ENCODE results near the gene MT1X. TPM values are rescaled to one million over a fixed set of nuclear protein-coding genes. Genes with fewer than 3 reads are reported as not detected.
A peak's percentile ranks its signal among the peaks of the same experiment; 100 is the strongest.

MT1X gene
- 10 to 100 TPM; 22.0 to 22.1 TPM for total RNA-seq
- total RNA-seq, result 2.3 to 2.7 reads per million in 2 donors

GRCh38 chr16:56681939-56682702 is at the start of gene MT1X:
Gene MT1X, plus strand, starts transcription at chr16:56682470. Its CDS starts 71 bp downstream, at chr16:56682541.
- Mint-ChIP-seq H3K4me3 (peak within 1 kb of the TSS; percentile 92), H3K4me1 (peaks cover 12% of the 10 kb centered on the region), H3K36me3 (ENCODE audit: low read depth) (no peaks in the 10 kb centered on the region), H3K27me3 (no peaks in the 10 kb centered on the region), H3K27ac (peak within 1 kb of the TSS; percentile 94)
- ATAC-seq (peak; percentile 99), DNase-seq (peak; percentile 71 to 87 (median 78))
- no peaks in the 10 kb centered on the region for H3K9me3 ChIP-seq (ENCODE audit: control insufficient read depth, low read length, poor library complexity, severe bottlenecking)

- peaks cover 72% of the 10 kb centered on the region for H3K27me3 Mint-ChIP-seq
- H3K9me3 ChIP-seq (ENCODE audit: control insufficient read depth, low read length, poor library complexity, severe bottlenecking), result no peaks in the 10 kb centered on the region
- H3K36me3 Mint-ChIP-seq (ENCODE audit: low read depth), result peaks cover 8% of the 10 kb centered on the region
- ATAC-seq (no peak), DNase-seq (no peak)
- peak overlapping the region; percentile 77 for H3K4me3 Mint-ChIP-seq
- H3K27ac Mint-ChIP-seq, result no peak overlapping the region
- H3K4me1 Mint-ChIP-seq, result peaks cover 18% of the 10 kb centered on the region
Measured at GRCh38 chr16:56632848-56633365, 49.4 kb upstream of the MT1X start.

- Mint-ChIP-seq H3K27me3 (peaks cover 76% of the 10 kb centered on the region), H3K27ac (no peak overlapping the region), H3K4me1 (peaks cover 21% of the 10 kb centered on the region), H3K4me3 (no peak overlapping the region), H3K36me3 (ENCODE audit: low read depth) (peaks cover 8% of the 10 kb centered on the region)
- ATAC-seq (no peak), DNase-seq (no peak)
- H3K9me3 ChIP-seq (ENCODE audit: control insufficient read depth, low read length, poor library complexity, severe bottlenecking), result no peaks in the 10 kb centered on the region
Measured at GRCh38 chr16:56633535-56633934, 48.7 kb upstream of the MT1X start.

- H3K27ac Mint-ChIP-seq, result peak overlapping the region; percentile 86
- H3K9me3 ChIP-seq (ENCODE audit: control insufficient read depth, low read length, poor library complexity, severe bottlenecking), result no peaks in the 10 kb centered on the region
- peaks cover 8% of the 10 kb centered on the region for H3K36me3 Mint-ChIP-seq (ENCODE audit: low read depth)
- H3K4me1 Mint-ChIP-seq, result peaks cover 23% of the 10 kb centered on the region
- peak overlapping the region; percentile 90 for H3K4me3 Mint-ChIP-seq
- ATAC-seq (no peak), DNase-seq (no peak)
- peaks cover 88% of the 10 kb centered on the region for H3K27me3 Mint-ChIP-seq
Measured at GRCh38 chr16:56634715-56635440, 47.4 kb upstream of the MT1X start.

GRCh38 chr16:56635441-56635967 is 46.8 kb upstream of the MT1X start:
- DNase-seq (no peak), ATAC-seq (peak; percentile 31)
- Mint-ChIP-seq H3K27me3 (peaks cover 90% of the 10 kb centered on the region), H3K4me1 (peaks cover 23% of the 10 kb centered on the region), H3K4me3 (peak overlapping the region; percentile 90), H3K36me3 (ENCODE audit: low read depth) (peaks cover 8% of the 10 kb centered on the region), H3K27ac (peak overlapping the region; percentile 86)
- no peaks in the 10 kb centered on the region for H3K9me3 ChIP-seq (ENCODE audit: control insufficient read depth, low read length, poor library complexity, severe bottlenecking)

GRCh38 chr16:56636616-56637413 is 45.5 kb upstream of the MT1X start:
- Mint-ChIP-seq H3K4me3 (no peak overlapping the region), H3K4me1 (peaks cover 21% of the 10 kb centered on the region), H3K36me3 (ENCODE audit: low read depth) (peaks cover 6% of the 10 kb centered on the region)

GRCh38 chr16:56637814-56638750 is 44.2 kb upstream of the MT1X start, which contains the start of gene MT1A:
Gene MT1A, plus strand, starts transcription at chr16:56638666. Its CDS starts 73 bp downstream, at chr16:56638739.
- peak within 1 kb of the TSS; percentile 77 for H3K4me3 Mint-ChIP-seq
- H3K9me3 ChIP-seq (ENCODE audit: control insufficient read depth, low read length, poor library complexity, severe bottlenecking), result no peaks in the 10 kb centered on the region
- H3K27ac Mint-ChIP-seq, result no peak within 1 kb of the TSS
- DNase-seq, result no peak
- peaks cover 5% of the 10 kb centered on the region for H3K36me3 Mint-ChIP-seq (ENCODE audit: low read depth)
- ATAC-seq, result peak; percentile 36
- peaks cover 74% of the 10 kb centered on the region for H3K27me3 Mint-ChIP-seq
- peaks cover 23% of the 10 kb centered on the region for H3K4me1 Mint-ChIP-seq

More at GRCh38 chr16:56636616-56637413, 45.5 kb upstream of the MT1X start:
- no peak overlapping the region for H3K27ac Mint-ChIP-seq
- no peaks in the 10 kb centered on the region for H3K9me3 ChIP-seq (ENCODE audit: control insufficient read depth, low read length, poor library complexity, severe bottlenecking)
- H3K27me3 Mint-ChIP-seq, result peaks cover 83% of the 10 kb centered on the region
- ATAC-seq (no peak), DNase-seq (no peak)

- Mint-ChIP-seq H3K4me1 (peaks cover 30% of the 10 kb centered on the region), H3K36me3 (ENCODE audit: low read depth) (peaks cover 5% of the 10 kb centered on the region)
Measured at GRCh38 chr16:56639045-56639444, 43.2 kb upstream of the MT1X start.

GRCh38 chr16:56640076-56640475 is 42.2 kb upstream of the MT1X start:
- no peaks in the 10 kb centered on the region for H3K9me3 ChIP-seq (ENCODE audit: control insufficient read depth, low read length, poor library complexity, severe bottlenecking)
- H3K27me3 Mint-ChIP-seq, result peaks cover 54% of the 10 kb centered on the region
- DNase-seq (no peak), ATAC-seq (no peak)
- H3K4me1 Mint-ChIP-seq, result peaks cover 29% of the 10 kb centered on the region
- H3K4me3 Mint-ChIP-seq, result no peak overlapping the region
- peaks cover 3% of the 10 kb centered on the region for H3K36me3 Mint-ChIP-seq (ENCODE audit: low read depth)
- no peak overlapping the region for H3K27ac Mint-ChIP-seq

More at GRCh38 chr16:56639045-56639444, 43.2 kb upstream of the MT1X start:
- H3K27ac Mint-ChIP-seq, result no peak overlapping the region
- H3K4me3 Mint-ChIP-seq, result no peak overlapping the region
- no peaks in the 10 kb centered on the region for H3K9me3 ChIP-seq (ENCODE audit: control insufficient read depth, low read length, poor library complexity, severe bottlenecking)
- ATAC-seq, result no peak
- peaks cover 65% of the 10 kb centered on the region for H3K27me3 Mint-ChIP-seq
- no peak for DNase-seq

- DNase-seq (no peak), ATAC-seq (no peak)
- H3K4me1 Mint-ChIP-seq, result peaks cover 28% of the 10 kb centered on the region
- H3K27ac Mint-ChIP-seq, result no peak overlapping the region
- peaks cover 3% of the 10 kb centered on the region for H3K36me3 Mint-ChIP-seq (ENCODE audit: low read depth)
- peaks cover 50% of the 10 kb centered on the region for H3K27me3 Mint-ChIP-seq
- H3K9me3 ChIP-seq (ENCODE audit: control insufficient read depth, low read length, poor library complexity, severe bottlenecking), result no peaks in the 10 kb centered on the region
- no peak overlapping the region for H3K4me3 Mint-ChIP-seq
Measured at GRCh38 chr16:56641166-56641565, 41.1 kb upstream of the MT1X start.

GRCh38 chr16:56643080-56643778 is 39.0 kb upstream of the MT1X start:
- no peaks in the 10 kb centered on the region for H3K9me3 ChIP-seq (ENCODE audit: control insufficient read depth, low read length, poor library complexity, severe bottlenecking)
- Mint-ChIP-seq H3K27me3 (peaks cover 38% of the 10 kb centered on the region), H3K36me3 (ENCODE audit: low read depth) (no peaks in the 10 kb centered on the region), H3K4me3 (peak overlapping the region; percentile 70), H3K4me1 (peaks cover 19% of the 10 kb centered on the region), H3K27ac (peak overlapping the region; percentile 72)
- DNase-seq (peak; percentile 49 to 58 (median 57)), ATAC-seq (peak; percentile 100)
